PC-3 (cell line): ENCODE results near the gene AKR7A2.

Experiments used
- EZH2phosphoT487 ChIP-seq: fragments of 300-600 bp; sonication (generic); IDR thresholded peaks from 2 replicates; pipeline ENCODE4 v1.6.1; 2018; ENCODE audit warnings: mild to moderate bottlenecking, antibody characterized with exemption, low read length, borderline replicate concordance
- TF ChIP-seq, protein P1 (sequence below): fragments of 300-600 bp; sonication (generic); conservative IDR thresholded peaks from 2 replicates; pipeline ENCODE4 v1.5.1; 2017; ENCODE audit warnings: antibody characterized with exemption, low read depth, mild to moderate bottlenecking, low read length

DNA sequence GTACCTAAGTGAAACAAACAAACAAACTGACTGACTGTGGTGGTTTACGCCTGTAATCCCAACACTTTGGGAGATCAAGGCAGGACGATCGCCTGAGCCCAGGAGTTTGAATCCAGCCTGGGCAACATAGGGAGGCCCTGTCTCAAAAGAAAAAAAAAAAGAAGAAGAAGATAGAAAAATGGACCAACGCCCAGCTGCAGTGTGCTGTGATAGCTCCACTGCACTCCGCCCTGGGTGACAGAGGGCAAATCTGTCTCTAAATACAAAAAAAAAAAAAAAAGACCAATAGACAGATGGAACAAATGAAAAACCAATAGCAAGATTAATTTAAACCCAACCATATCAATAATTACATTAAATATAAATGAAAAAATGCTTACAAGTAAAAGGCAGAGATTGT is 37.3 kb downstream of the AKR7A2 start:
- no peak for TF ChIP-seq EZH2phosphoT487
- TF ChIP-seq, protein P1, sequence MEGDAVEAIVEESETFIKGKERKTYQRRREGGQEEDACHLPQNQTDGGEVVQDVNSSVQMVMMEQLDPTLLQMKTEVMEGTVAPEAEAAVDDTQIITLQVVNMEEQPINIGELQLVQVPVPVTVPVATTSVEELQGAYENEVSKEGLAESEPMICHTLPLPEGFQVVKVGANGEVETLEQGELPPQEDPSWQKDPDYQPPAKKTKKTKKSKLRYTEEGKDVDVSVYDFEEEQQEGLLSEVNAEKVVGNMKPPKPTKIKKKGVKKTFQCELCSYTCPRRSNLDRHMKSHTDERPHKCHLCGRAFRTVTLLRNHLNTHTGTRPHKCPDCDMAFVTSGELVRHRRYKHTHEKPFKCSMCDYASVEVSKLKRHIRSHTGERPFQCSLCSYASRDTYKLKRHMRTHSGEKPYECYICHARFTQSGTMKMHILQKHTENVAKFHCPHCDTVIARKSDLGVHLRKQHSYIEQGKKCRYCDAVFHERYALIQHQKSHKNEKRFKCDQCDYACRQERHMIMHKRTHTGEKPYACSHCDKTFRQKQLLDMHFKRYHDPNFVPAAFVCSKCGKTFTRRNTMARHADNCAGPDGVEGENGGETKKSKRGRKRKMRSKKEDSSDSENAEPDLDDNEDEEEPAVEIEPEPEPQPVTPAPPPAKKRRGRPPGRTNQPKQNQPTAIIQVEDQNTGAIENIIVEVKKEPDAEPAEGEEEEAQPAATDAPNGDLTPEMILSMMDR = no peak
